GM18505 (cell line): Measurements from ENCODE around the gene FARSA.
"Not testable (repeated sequence)": the region's sequence is repeated elsewhere in the genome, so short reads cannot be mapped to it uniquely, and the experiment has no call there.

ENCODE experiments used
- ATAC-seq: cut with Tn5 transposase; IDR thresholded peaks from one replicate; pipeline ENCODE4 v1.9.1; 2021; ENCODE audit not compliant: unreplicated experiment
- POLR2A ChIP-seq: IDR thresholded peaks from 4 replicates; pipeline ENCODE4 v1.6.1; 2011; ENCODE audit warnings: borderline replicate concordance; ENCODE audit not compliant: insufficient read depth, insufficient read length; ENCODE audit errors: extremely low read depth

Gene FARSA

DNA sequence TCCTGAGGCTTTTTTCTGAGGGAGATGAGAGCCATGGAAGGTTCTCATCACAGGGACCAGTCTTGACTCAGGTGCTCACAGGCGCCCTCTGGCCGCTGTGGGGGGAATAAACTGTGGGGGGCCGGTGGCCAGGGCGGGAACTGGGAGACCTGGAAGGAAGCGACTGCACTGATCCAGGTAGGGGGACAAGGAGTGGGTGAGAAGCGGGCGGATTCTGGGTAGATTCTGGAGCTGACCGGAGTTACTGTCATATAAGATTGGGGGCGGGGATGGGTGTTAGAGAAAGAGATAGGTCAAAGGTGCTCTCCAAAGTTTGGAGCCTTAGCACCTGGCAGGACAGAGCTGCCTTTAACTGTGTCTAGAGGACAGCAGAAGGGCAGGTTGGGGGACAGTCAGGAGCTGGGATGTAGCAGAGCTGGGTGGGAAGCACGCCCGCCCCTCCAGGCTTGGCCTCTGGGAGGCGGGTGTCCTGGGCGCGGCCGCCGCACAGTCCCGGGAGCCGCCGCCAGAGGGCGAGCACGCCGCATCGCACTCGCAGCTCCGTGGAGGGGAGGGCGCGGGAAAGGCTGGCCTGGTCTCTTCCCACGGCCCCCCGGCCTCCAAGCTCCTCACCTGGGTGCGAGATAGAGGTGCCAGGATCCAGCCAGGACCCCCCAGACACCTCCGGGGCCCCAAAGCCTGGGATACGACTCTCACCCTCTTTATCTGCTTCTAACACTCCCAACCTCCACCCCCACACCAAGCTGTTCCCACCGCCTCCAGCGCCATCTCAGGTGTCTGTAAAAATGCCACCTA lies 31.7 kb upstream of the FARSA start:
- no peak for ATAC-seq
- TF ChIP-seq POLR2A, result no peak

DNA sequence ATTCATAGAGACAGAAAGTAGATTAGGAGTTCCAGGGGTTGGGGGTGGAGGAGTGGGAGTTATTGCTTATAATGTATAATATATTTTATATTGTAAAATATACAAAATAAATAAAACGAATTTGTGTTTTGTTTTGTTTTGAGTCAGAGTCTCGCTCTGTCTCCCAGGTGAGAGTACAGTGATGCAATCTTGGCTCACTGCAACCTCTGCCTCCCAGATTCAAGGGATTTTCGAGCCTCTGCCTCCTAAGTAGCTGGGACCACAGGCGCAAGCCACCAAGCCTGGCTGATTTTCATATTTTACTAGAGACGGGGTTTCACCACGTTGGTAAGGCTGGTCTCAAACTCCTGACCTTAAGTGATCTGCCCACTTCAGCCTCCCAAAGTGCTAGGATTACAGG lies 26.0 kb upstream of the FARSA start:
- TF ChIP-seq POLR2A, result no peak
- ATAC-seq, result no peak

GRCh38 chr19:12957389-12957952 lies 24.0 kb upstream of the FARSA start:
- not testable (repeated sequence) for ATAC-seq

- ATAC-seq, result no peak
- TF ChIP-seq POLR2A, result peak; percentile 93
Observed at GRCh38 chr19:12956446-12957388, 23.2 kb upstream of the FARSA start, which contains the start of gene GADD45GIP1. Gene GADD45GIP1 (minus strand): TSS chr19:12957223. CDS start chr19:12957212, 11 bp downstream.

DNA sequence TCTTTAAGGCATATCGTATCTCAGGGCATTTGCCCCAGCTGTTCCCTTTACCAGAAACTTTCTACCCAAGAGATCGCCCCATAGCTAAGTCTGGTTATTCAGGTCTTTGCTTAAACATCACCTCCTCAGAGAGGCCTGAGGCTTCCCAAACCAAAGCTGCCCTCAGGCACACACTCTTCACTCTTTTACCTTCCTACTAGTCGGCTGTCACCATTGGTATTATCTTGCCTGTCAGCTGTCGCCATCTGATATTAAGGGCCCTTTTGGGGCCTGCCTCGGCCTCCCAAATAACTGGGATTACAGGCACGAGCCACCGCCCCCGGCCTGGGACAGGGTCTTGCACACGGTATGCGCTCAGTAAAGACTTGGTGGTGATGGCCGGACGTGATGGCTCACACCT lies 22.5 kb upstream of the FARSA start:
- no peak for ATAC-seq
- no peak for TF ChIP-seq POLR2A

GRCh38 chr19:12955575-12955974 lies 22.1 kb upstream of the FARSA start:
- not testable (repeated sequence) for ATAC-seq

DNA sequence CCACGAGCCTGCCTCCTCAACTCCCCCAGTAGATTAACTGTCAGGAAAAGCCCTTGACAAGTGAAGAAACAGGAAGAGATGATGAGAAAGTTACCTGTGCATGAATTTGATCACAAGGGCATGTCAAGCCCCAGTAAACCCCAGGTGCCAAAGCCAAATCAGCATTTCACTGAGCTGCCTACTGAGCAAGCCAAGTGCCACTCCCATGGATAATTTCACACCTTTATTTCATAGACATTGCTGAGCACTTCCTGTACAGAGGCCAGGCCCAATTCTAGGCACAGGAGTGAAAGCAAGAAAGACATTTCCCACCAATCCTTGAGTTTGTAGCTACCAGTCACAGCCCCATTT lies 21.1 kb upstream of the FARSA start:
- ATAC-seq, result no peak
- no peak for TF ChIP-seq POLR2A

GRCh38 chr19:12953799-12954611 lies 20.5 kb upstream of the FARSA start:
- ATAC-seq, result no peak
- TF ChIP-seq POLR2A, result no peak

DNA sequence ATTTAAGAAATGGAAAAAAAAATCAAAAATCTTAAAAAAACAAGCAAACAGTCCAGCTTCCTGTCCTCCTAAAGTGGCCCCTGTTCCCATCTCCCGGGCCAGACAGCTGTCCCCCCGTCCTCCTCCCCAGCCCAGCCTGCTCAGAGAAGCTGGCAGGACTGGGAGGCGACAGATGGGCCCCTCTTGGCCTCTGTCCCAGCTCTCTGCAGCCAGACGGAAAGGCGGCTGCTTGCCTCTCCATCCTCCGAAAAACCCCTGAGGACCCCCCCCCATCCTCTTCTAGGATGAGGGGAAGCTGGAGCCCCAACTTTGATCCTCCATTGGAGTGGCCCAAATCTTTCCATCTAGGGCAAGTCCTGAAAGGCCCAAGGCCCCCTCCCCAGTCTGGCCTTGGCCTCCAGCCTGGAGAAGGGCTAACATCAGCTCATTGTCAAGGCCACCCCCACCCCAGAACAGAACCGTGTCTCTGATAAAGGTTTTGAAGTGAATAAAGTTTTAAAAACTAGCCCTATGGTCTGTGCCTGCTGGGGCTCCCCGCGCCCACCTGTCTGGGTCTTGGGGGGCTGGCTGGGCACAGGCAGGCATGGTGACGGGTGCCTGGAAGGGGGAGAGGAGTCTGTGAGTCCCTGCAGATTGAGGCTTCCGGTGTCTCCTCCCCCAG lies 19.8 kb upstream of the FARSA start:
- peak; percentile 16 for TF ChIP-seq POLR2A
- no peak for ATAC-seq

DNA sequence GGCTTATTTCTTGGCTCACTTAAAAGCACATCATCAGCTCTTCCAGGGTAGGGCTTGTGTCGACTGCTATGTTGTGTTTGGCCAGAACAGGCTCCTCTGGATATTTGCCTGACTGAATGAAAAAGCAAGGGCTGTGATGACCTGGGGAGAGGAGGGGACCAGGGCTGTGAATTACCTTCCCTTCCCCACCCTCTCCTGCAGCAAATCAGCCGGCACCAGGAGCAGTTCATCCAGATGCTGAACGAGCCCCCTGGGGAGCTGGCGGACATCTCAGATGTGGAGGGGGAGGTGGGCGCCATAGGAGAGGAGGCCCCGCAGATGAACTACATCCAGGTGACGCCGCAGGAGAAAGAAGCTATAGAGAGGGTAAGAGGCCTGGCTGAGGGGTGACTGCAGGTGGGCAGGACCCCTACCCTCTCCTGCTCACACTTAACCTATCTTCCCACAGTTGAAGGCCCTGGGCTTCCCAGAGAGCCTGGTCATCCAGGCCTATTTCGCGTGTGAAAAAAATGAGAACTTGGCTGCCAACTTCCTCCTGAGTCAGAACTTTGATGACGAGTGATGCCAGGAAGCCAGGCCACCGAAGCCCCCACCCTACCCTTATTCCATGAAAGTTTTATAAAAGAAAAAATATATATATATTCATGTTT lies 19.1 kb upstream of the FARSA start:
- ATAC-seq, result no peak

GRCh38 chr19:12952050-12952449 lies 18.5 kb upstream of the FARSA start:
- not testable (repeated sequence) for ATAC-seq

More for the DNA sequence above, 19.1 kb upstream of the FARSA start:
- TF ChIP-seq POLR2A, result no peak
